Panc1 (cell line): ENCODE results near the gene NEMP1. TPM values are rescaled to one million over a fixed set of nuclear protein-coding genes. Genes with fewer than 3 reads are reported as not detected.

Experiments used
- ATAC-seq: fragments of 200-7000 bp; cut with Tn5 transposase; 2 replicates; pipeline ENCODE4 v1.9.1; 2020; ENCODE audit warnings: mild to moderate bottlenecking, moderate library complexity
- BruUV-seq: library from RNA; stranded (reverse); fragments of 400-500 nt; replicated peaks from 2 replicates; lab custom pipeline; 2021; lab: Mats Ljungman, UMichigan
- CTCF ChIA-PET: fragments of 300-600 bp; sonication (Branson Sonifier 250); formaldehyde crosslinking; loops from one replicate; lab custom pipeline; 2022; ENCODE audit warnings: antibody characterized with exemption; lab: Charles Lee
- POLR2A ChIA-PET: fragments of 300-600 bp; sonication (Branson Sonifier 250); formaldehyde crosslinking; loops from one replicate; lab custom pipeline; 2022; ENCODE audit warnings: antibody characterized with exemption; lab: Charles Lee
- DNase-seq: peaks from one replicate; pipeline ENCODE4 v3.0.0-alpha.2; 2010; ENCODE audit warnings: low read depth, low spot score
- H3K27ac ChIP-seq: 2 replicates; pipeline ENCODE4 v1.5.1; 2011; ENCODE audit warnings: mild to moderate bottlenecking, low read length, inconsistent platforms
- H3K27me3 ChIP-seq: fragments of 200-500 bp; sonication (Bioruptor generic); 2 replicates; pipeline ENCODE4 v1.6.0; 2014; ENCODE audit warnings: low read length, inconsistent platforms; ENCODE audit not compliant: control insufficient read depth, insufficient read depth
- H3K36me3 ChIP-seq: fragments of 200-500 bp; sonication (Bioruptor generic); 2 replicates; pipeline ENCODE4 v1.5.1; 2014; ENCODE audit warnings: inconsistent platforms, mild to moderate bottlenecking, low read length, moderate library complexity; ENCODE audit not compliant: control insufficient read depth, insufficient read depth
- H3K4me1 ChIP-seq: 2 replicates; pipeline ENCODE4 v1.5.1; 2011; ENCODE audit warnings: inconsistent platforms, mild to moderate bottlenecking, low read length, moderate library complexity; ENCODE audit not compliant: control insufficient read depth, insufficient read depth
- H3K4me3 ChIP-seq, 2 experiments: 2 replicates each; pipeline ENCODE4 v1.5.1; 2011 to 2012; ENCODE audit warnings: low read depth in 2 of 2, low read length in 2 of 2, mild to moderate bottlenecking in 2 of 2, inconsistent platforms in 1 of 2, moderate library complexity in 1 of 2
- H3K9me3 ChIP-seq: fragments of 200-500 bp; sonication (Bioruptor generic); 2 replicates; pipeline ENCODE4 v1.5.1; 2014; ENCODE audit warnings: low read depth, mild to moderate bottlenecking, inconsistent platforms, low read length, moderate library complexity; ENCODE audit not compliant: control insufficient read depth, insufficient read depth
- CTCF ChIP-seq: fragments of 450-650 bp; IDR thresholded peaks from 2 replicates; pipeline ENCODE4 v1.5.1; 2017; ENCODE audit warnings: mild to moderate bottlenecking
- POLR2AphosphoS5 ChIP-seq: IDR thresholded peaks from 2 replicates; pipeline ENCODE4 v1.6.1; 2012; ENCODE audit warnings: mild to moderate bottlenecking, low read depth, low read length, moderate library complexity
- REST ChIP-seq, 2 experiments: IDR thresholded peaks; 2 replicates each; pipeline ENCODE4 v1.6.1; 2011 to 2012; ENCODE audit warnings: low read depth in 2 of 2, control low read depth in 1 of 2, low read length in 1 of 2, mild to moderate bottlenecking in 1 of 2, moderate library complexity in 1 of 2; ENCODE audit not compliant: insufficient read depth in 1 of 2
- SIN3A ChIP-seq: IDR thresholded peaks from 2 replicates; pipeline ENCODE4 v1.6.1; 2012; ENCODE audit warnings: low read depth, mild to moderate bottlenecking, low read length, moderate library complexity, borderline replicate concordance; ENCODE audit not compliant: insufficient read depth
- TCF7L2 ChIP-seq: IDR thresholded peaks from 2 replicates; pipeline ENCODE4 v1.6.1; 2011; ENCODE audit warnings: mild to moderate bottlenecking, low read depth, low read length, inconsistent platforms
- in situ Hi-C: cut with HindIII; loops from 2 replicates; pipeline ENCODE4 v1.10.0; 2016; ENCODE audit warnings: low sequenced_read_pairs, low pct_unique_long_range_greater_than_20kb
- intact Hi-C: fragments of 100-400 bp; cut with micrococcal nuclease; formaldehyde crosslinking; loops from one replicate; pipeline ENCODE4 v1.10.0; 2022; ENCODE audit not compliant: unreplicated experiment
- total RNA-seq: library from RNA; stranded (reverse); gene quantifications from one replicate; pipeline ENCODE4 v1.2.1, GENCODE V29; 2021; ENCODE audit not compliant: unreplicated experiment

NEMP1 gene
- total RNA-seq, 1 experiment from 2014 or later: 46.9 TPM

- ATAC-seq (peak; percentile 62), DNase-seq (no peak)
- TF ChIP-seq SIN3A (no peak), REST (IDR thresholded peaks at IDR 0.05; ENCODE audit: insufficient read depth in 1 of 2, low read depth in 2 of 2, low read length in 1 of 2) (no peak), POLR2AphosphoS5 (no peak), CTCF (no peak; the same call in 1 of the 2 replicates), TCF7L2 (no peak)
- Histone ChIP-seq H3K4me3 (peak overlapping the region; percentile 78 to 81), H3K27ac (no peak overlapping the region), H3K36me3 (no peaks in the 10 kb centered on the region), H3K4me1 (0 out of 2 replicates have a peak, but pooled peaks cover 5% of the 10 kb centered on the region), H3K27me3 (0 out of 2 replicates have a peak, but pooled peaks cover 3% of the 10 kb centered on the region), H3K9me3 (peaks cover 3% of the 10 kb centered on the region; the same call in 1 of the 2 replicates)
- in situ Hi-C loops: no loop called here
- POLR2A ChIA-PET: interaction anchor here (0.7 kb wide), 1 partner anchor 43 kb away, joined by 5 read pairs; no protein-coding TSS in a partner anchor
- intact Hi-C loops: no loop called here
- no TSS peak for BruUV-seq
- CTCF ChIA-PET: interaction anchor here (0.7 to 1.4 kb wide), 9 partner anchors 15 to 116 kb away, joined by 3 to 11 read pairs (median 8); partner anchors contain the start of gene SHMT2
Observed at GRCh38 chr12:57127101-57127725, 48.6 kb upstream of the NEMP1 start.

GRCh38 chr12:57126561-57126960 is 48.0 kb upstream of the NEMP1 start:
- BruUV-seq: no TSS peak
- DNase-seq: no peak
- ChIA-PET CTCF (interaction anchor here (0.7 to 1.4 kb wide), 4 partner anchors 46 to 103 kb away, joined by 3 to 11 read pairs (median 6); partner anchors contain the start of gene SHMT2), POLR2A (no interaction called here)
- Histone ChIP-seq H3K27ac (no peak overlapping the region), H3K27me3 (0 out of 2 replicates have a peak, but pooled peaks cover 3% of the 10 kb centered on the region), H3K9me3 (peaks cover 3% of the 10 kb centered on the region; the same call in 1 of the 2 replicates), H3K36me3 (no peaks in the 10 kb centered on the region), H3K4me3 (no peak overlapping the region), H3K4me1 (0 out of 2 replicates have a peak, but pooled peaks cover 3% of the 10 kb centered on the region)
- intact Hi-C loops (no loop called here), in situ Hi-C loops (no loop called here)
- ATAC-seq: no peak
- no peak for TF ChIP-seq CTCF
